GM08714 (cell line): ENCODE data around the gene RPSA.
A peak's percentile ranks its signal among the peaks of the same experiment; 100 is the strongest.
"Not testable (repeated sequence)": the region's sequence is repeated elsewhere in the genome, so short reads cannot be mapped to it uniquely, and the experiment has no call there.

Source experiments
- H3K4me3 ChIP-seq: fragments of 200-500 bp; sonication (Bioruptor generic); 2 replicates; pipeline ENCODE4 v1.5.1; 2014; ENCODE audit warnings: mild to moderate bottlenecking, low read length, inconsistent platforms
- ZNF274 ChIP-seq: IDR thresholded peaks from 2 replicates; pipeline ENCODE4 v1.6.1; 2012; ENCODE audit warnings: mild to moderate bottlenecking, low read depth, low read length

RPSA gene

GRCh38 chr3:39406368-39407258, at the start of gene RPSA:
TSS of gene RPSA (plus strand) at chr3:39406720. CDS start at chr3:39407654, 934 bp downstream.
- H3K4me3 ChIP-seq, result peak within 1 kb of the TSS; percentile 87
- no peak for TF ChIP-seq ZNF274

GRCh38 chr3:39358333-39358732, 48.2 kb upstream of the RPSA start:
- no peak for TF ChIP-seq ZNF274

GRCh38 chr3:39361252-39361927, 45.1 kb upstream of the RPSA start:
- no peak for TF ChIP-seq ZNF274

More at GRCh38 chr3:39358333-39358732, 48.2 kb upstream of the RPSA start:
- H3K4me3 ChIP-seq, result no peak overlapping the region

GRCh38 chr3:39362192-39362591, 44.3 kb upstream of the RPSA start:
- no peak for TF ChIP-seq ZNF274
- no peak overlapping the region for H3K4me3 ChIP-seq

More at GRCh38 chr3:39361252-39361927, 45.1 kb upstream of the RPSA start:
- no peak overlapping the region; the same call in 1 of the 2 replicates for H3K4me3 ChIP-seq

- no peak for TF ChIP-seq ZNF274
- H3K4me3 ChIP-seq, result no peak overlapping the region
Measured at GRCh38 chr3:39362812-39363211, 43.7 kb upstream of the RPSA start.

GRCh38 chr3:39370450-39370849, 36.1 kb upstream of the RPSA start:
- H3K4me3 ChIP-seq, result not testable (repeated sequence)

GRCh38 chr3:39372833-39373232, 33.7 kb upstream of the RPSA start:
- TF ChIP-seq ZNF274, result no peak
- H3K4me3 ChIP-seq, result no peak overlapping the region

- no peak for TF ChIP-seq ZNF274
- H3K4me3 ChIP-seq, result no peak overlapping the region; the same call in 1 of the 2 replicates
Measured at GRCh38 chr3:39376959-39377634, 29.4 kb upstream of the RPSA start.

GRCh38 chr3:39378088-39378487, 28.4 kb upstream of the RPSA start:
- TF ChIP-seq ZNF274, result no peak
- no peak overlapping the region for H3K4me3 ChIP-seq

GRCh38 chr3:39378957-39379777, 27.4 kb upstream of the RPSA start:
- no peak for TF ChIP-seq ZNF274
- no peak overlapping the region for H3K4me3 ChIP-seq

- no peak for TF ChIP-seq ZNF274
- H3K4me3 ChIP-seq, result no peak overlapping the region
Measured at GRCh38 chr3:39379778-39380155, 26.8 kb upstream of the RPSA start.

GRCh38 chr3:39381432-39381831, 25.1 kb upstream of the RPSA start:
- TF ChIP-seq ZNF274, result no peak
- H3K4me3 ChIP-seq, result no peak overlapping the region

GRCh38 chr3:39383045-39383880, 23.3 kb upstream of the RPSA start, which contains the start of gene SLC25A38:
TSS of gene SLC25A38 (plus strand) at chr3:39383370. CDS start at chr3:39383725, 355 bp downstream.
- no peak for TF ChIP-seq ZNF274
- peak within 1 kb of the TSS; percentile 65 for H3K4me3 ChIP-seq
